Panc1 (cell line): Measurements from ENCODE around the gene GLTP. TPM values are rescaled to one million over a fixed set of nuclear protein-coding genes. Genes with fewer than 3 reads are reported as not detected.

Source experiments
- ATAC-seq: fragments of 200-7000 bp; cut with Tn5 transposase; 2 replicates; pipeline ENCODE4 v1.9.1; 2020; ENCODE audit warnings: mild to moderate bottlenecking, moderate library complexity
- BruUV-seq: library from RNA; stranded (reverse); fragments of 400-500 nt; replicated peaks from 2 replicates; lab custom pipeline; 2021; lab: Mats Ljungman, UMichigan
- CTCF ChIA-PET: fragments of 300-600 bp; sonication (Branson Sonifier 250); formaldehyde crosslinking; loops from one replicate; lab custom pipeline; 2022; ENCODE audit warnings: antibody characterized with exemption; lab: Charles Lee
- POLR2A ChIA-PET: fragments of 300-600 bp; sonication (Branson Sonifier 250); formaldehyde crosslinking; loops from one replicate; lab custom pipeline; 2022; ENCODE audit warnings: antibody characterized with exemption; lab: Charles Lee
- DNase-seq: peaks from one replicate; pipeline ENCODE4 v3.0.0-alpha.2; 2010; ENCODE audit warnings: low read depth, low spot score
- H3K27ac ChIP-seq: 2 replicates; pipeline ENCODE4 v1.5.1; 2011; ENCODE audit warnings: mild to moderate bottlenecking, low read length, inconsistent platforms
- H3K27me3 ChIP-seq: fragments of 200-500 bp; sonication (Bioruptor generic); 2 replicates; pipeline ENCODE4 v1.6.0; 2014; ENCODE audit warnings: low read length, inconsistent platforms; ENCODE audit not compliant: control insufficient read depth, insufficient read depth
- H3K36me3 ChIP-seq: fragments of 200-500 bp; sonication (Bioruptor generic); 2 replicates; pipeline ENCODE4 v1.5.1; 2014; ENCODE audit warnings: inconsistent platforms, mild to moderate bottlenecking, low read length, moderate library complexity; ENCODE audit not compliant: control insufficient read depth, insufficient read depth
- H3K4me1 ChIP-seq: 2 replicates; pipeline ENCODE4 v1.5.1; 2011; ENCODE audit warnings: inconsistent platforms, mild to moderate bottlenecking, low read length, moderate library complexity; ENCODE audit not compliant: control insufficient read depth, insufficient read depth
- H3K4me3 ChIP-seq, 2 experiments: 2 replicates each; pipeline ENCODE4 v1.5.1; 2011 to 2012; ENCODE audit warnings: low read depth in 2 of 2, low read length in 2 of 2, mild to moderate bottlenecking in 2 of 2, inconsistent platforms in 1 of 2, moderate library complexity in 1 of 2
- H3K9me3 ChIP-seq: fragments of 200-500 bp; sonication (Bioruptor generic); 2 replicates; pipeline ENCODE4 v1.5.1; 2014; ENCODE audit warnings: low read depth, mild to moderate bottlenecking, inconsistent platforms, low read length, moderate library complexity; ENCODE audit not compliant: control insufficient read depth, insufficient read depth
- POLR2AphosphoS5 ChIP-seq: IDR thresholded peaks from 2 replicates; pipeline ENCODE4 v1.6.1; 2012; ENCODE audit warnings: mild to moderate bottlenecking, low read depth, low read length, moderate library complexity
- SIN3A ChIP-seq: IDR thresholded peaks from 2 replicates; pipeline ENCODE4 v1.6.1; 2012; ENCODE audit warnings: low read depth, mild to moderate bottlenecking, low read length, moderate library complexity, borderline replicate concordance; ENCODE audit not compliant: insufficient read depth
- TCF7L2 ChIP-seq: IDR thresholded peaks from 2 replicates; pipeline ENCODE4 v1.6.1; 2011; ENCODE audit warnings: mild to moderate bottlenecking, low read depth, low read length, inconsistent platforms
- in situ Hi-C: cut with HindIII; loops from 2 replicates; pipeline ENCODE4 v1.10.0; 2016; ENCODE audit warnings: low sequenced_read_pairs, low pct_unique_long_range_greater_than_20kb
- intact Hi-C: fragments of 100-400 bp; cut with micrococcal nuclease; formaldehyde crosslinking; loops from one replicate; pipeline ENCODE4 v1.10.0; 2022; ENCODE audit not compliant: unreplicated experiment
- total RNA-seq: library from RNA; stranded (reverse); gene quantifications from one replicate; pipeline ENCODE4 v1.2.1, GENCODE V29; 2021; ENCODE audit not compliant: unreplicated experiment
- TF ChIP-seq, protein P1 (sequence below), 2 experiments: IDR thresholded peaks; 2 replicates each; pipeline ENCODE4 v1.6.1; 2011 to 2012; ENCODE audit warnings: low read depth in 2 of 2, control low read depth in 1 of 2, low read length in 1 of 2, mild to moderate bottlenecking in 1 of 2, moderate library complexity in 1 of 2; ENCODE audit not compliant: insufficient read depth in 1 of 2
- TF ChIP-seq, protein P2 (sequence below): fragments of 450-650 bp; IDR thresholded peaks from 2 replicates; pipeline ENCODE4 v1.5.1; 2017; ENCODE audit warnings: mild to moderate bottlenecking

GLTP gene
- total RNA-seq, 1 experiment from 2014 or later = 24.8 TPM

GRCh38 chr12:109896188-109896587 is 15.8 kb upstream of the GLTP start:
- Histone ChIP-seq H3K4me1 (peaks cover 12% of the 10 kb centered on the region; the same call in 1 of the 2 replicates), H3K9me3 (no peaks in the 10 kb centered on the region), H3K4me3 (no peak overlapping the region), H3K36me3 (no peaks in the 10 kb centered on the region), H3K27ac (no peak overlapping the region), H3K27me3 (no peaks in the 10 kb centered on the region)
- no peak for TF ChIP-seq TCF7L2
- TF ChIP-seq, protein P1, sequence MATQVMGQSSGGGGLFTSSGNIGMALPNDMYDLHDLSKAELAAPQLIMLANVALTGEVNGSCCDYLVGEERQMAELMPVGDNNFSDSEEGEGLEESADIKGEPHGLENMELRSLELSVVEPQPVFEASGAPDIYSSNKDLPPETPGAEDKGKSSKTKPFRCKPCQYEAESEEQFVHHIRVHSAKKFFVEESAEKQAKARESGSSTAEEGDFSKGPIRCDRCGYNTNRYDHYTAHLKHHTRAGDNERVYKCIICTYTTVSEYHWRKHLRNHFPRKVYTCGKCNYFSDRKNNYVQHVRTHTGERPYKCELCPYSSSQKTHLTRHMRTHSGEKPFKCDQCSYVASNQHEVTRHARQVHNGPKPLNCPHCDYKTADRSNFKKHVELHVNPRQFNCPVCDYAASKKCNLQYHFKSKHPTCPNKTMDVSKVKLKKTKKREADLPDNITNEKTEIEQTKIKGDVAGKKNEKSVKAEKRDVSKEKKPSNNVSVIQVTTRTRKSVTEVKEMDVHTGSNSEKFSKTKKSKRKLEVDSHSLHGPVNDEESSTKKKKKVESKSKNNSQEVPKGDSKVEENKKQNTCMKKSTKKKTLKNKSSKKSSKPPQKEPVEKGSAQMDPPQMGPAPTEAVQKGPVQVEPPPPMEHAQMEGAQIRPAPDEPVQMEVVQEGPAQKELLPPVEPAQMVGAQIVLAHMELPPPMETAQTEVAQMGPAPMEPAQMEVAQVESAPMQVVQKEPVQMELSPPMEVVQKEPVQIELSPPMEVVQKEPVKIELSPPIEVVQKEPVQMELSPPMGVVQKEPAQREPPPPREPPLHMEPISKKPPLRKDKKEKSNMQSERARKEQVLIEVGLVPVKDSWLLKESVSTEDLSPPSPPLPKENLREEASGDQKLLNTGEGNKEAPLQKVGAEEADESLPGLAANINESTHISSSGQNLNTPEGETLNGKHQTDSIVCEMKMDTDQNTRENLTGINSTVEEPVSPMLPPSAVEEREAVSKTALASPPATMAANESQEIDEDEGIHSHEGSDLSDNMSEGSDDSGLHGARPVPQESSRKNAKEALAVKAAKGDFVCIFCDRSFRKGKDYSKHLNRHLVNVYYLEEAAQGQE (IDR thresholded peaks at IDR 0.05; ENCODE audit: insufficient read depth in 1 of 2, low read depth in 2 of 2, low read length in 1 of 2) = no peak
- TF ChIP-seq POLR2AphosphoS5 = no peak
- ATAC-seq = no peak
- POLR2A ChIA-PET = no interaction called here
- CTCF ChIA-PET = no interaction called here
- DNase-seq = no peak
- intact Hi-C loops (no loop called here), in situ Hi-C loops (no loop called here)
- BruUV-seq = no TSS peak

- Histone ChIP-seq H3K9me3 (no peaks in the 10 kb centered on the region), H3K27me3 (no peaks in the 10 kb centered on the region), H3K4me1 (peaks cover 9% of the 10 kb centered on the region; the same call in 1 of the 2 replicates), H3K27ac (no peak overlapping the region), H3K36me3 (no peaks in the 10 kb centered on the region), H3K4me3 (no peak overlapping the region)
- TF ChIP-seq POLR2AphosphoS5 (no peak), TCF7L2 (no peak), SIN3A (no peak)
- TF ChIP-seq, protein P1 (IDR thresholded peaks at IDR 0.05; ENCODE audit: insufficient read depth in 1 of 2, low read depth in 2 of 2, low read length in 1 of 2) = no peak
- TF ChIP-seq, protein P2, sequence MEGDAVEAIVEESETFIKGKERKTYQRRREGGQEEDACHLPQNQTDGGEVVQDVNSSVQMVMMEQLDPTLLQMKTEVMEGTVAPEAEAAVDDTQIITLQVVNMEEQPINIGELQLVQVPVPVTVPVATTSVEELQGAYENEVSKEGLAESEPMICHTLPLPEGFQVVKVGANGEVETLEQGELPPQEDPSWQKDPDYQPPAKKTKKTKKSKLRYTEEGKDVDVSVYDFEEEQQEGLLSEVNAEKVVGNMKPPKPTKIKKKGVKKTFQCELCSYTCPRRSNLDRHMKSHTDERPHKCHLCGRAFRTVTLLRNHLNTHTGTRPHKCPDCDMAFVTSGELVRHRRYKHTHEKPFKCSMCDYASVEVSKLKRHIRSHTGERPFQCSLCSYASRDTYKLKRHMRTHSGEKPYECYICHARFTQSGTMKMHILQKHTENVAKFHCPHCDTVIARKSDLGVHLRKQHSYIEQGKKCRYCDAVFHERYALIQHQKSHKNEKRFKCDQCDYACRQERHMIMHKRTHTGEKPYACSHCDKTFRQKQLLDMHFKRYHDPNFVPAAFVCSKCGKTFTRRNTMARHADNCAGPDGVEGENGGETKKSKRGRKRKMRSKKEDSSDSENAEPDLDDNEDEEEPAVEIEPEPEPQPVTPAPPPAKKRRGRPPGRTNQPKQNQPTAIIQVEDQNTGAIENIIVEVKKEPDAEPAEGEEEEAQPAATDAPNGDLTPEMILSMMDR = no peak
- ATAC-seq = no peak
- BruUV-seq = no TSS peak
- ChIA-PET CTCF (no interaction called here), POLR2A (no interaction called here)
- in situ Hi-C loops (no loop called here), intact Hi-C loops (no loop called here)
- no peak for DNase-seq
Observed at GRCh38 chr12:109894939-109895338, 14.6 kb upstream of the GLTP start.
